Activated T-cell treated with anti-CD3 and anti-CD28 coated beads, Interleukin-2, amount 50 U/mL, for 72 hours (primary cell): ENCODE results near the gene PRDM16. TPM values are rescaled to one million over a fixed set of nuclear protein-coding genes. Genes with fewer than 3 reads are reported as not detected.

Source experiments
- ATAC-seq, 2 donors: fragments of 150-1000 bp; cut with Tn5 transposase; replicated peaks in 1 of 2; 2 replicates each; pipeline ENCODE4 v1.10.0; 2021; ENCODE audit warnings: moderate library complexity in 2 of 2, mild to moderate bottlenecking in 1 of 2
- DNase-seq, 2 donors: peaks; one replicate each; pipeline ENCODE4 v3.0.0; 2021 to 2022; ENCODE audit warnings: mixed read lengths in 1 of 2
- H3K27ac Mint-ChIP-seq: one replicate; pipeline ENCODE4 v1.8.0; 2022; ENCODE audit warnings: mild to moderate bottlenecking, moderate library complexity, mixed read lengths
- H3K27me3 Mint-ChIP-seq: one replicate; pipeline ENCODE4 v1.8.0; 2022; ENCODE audit warnings: low read depth, mixed read lengths
- H3K36me3 Mint-ChIP-seq, 2 donors: one replicate each; pipeline ENCODE4 v1.8.0; 2022; ENCODE audit warnings: mixed read lengths in 2 of 2, mild to moderate bottlenecking in 1 of 2; ENCODE audit not compliant: insufficient read depth in 2 of 2
- H3K4me1 Mint-ChIP-seq: one replicate; pipeline ENCODE4 v1.8.0; 2022; ENCODE audit warnings: low read depth, mixed read lengths
- H3K4me3 Mint-ChIP-seq, 2 donors: one replicate each; pipeline ENCODE4 v1.8.0; 2022; ENCODE audit warnings: mild to moderate bottlenecking in 2 of 2, mixed read lengths in 2 of 2, moderate library complexity in 2 of 2
- H3K9me3 Mint-ChIP-seq, 2 donors: one replicate each; pipeline ENCODE4 v1.8.0; 2022; ENCODE audit warnings: mixed read lengths in 2 of 2
- total RNA-seq, 2 donors: library from RNA; stranded (reverse); gene quantifications; one replicate each; pipeline ENCODE4 v1.2.3, GENCODE V29; 2022

PRDM16 gene
- total RNA-seq, 2 donors from 2014 or later: 0.77 to 1.7 TPM

GRCh38 chr1:3130268-3130667 lies 61.3 kb downstream of the PRDM16 start:
- H3K36me3 Mint-ChIP-seq: no peaks in the 10 kb centered on the region
- H3K9me3 Mint-ChIP-seq: no peaks in the 10 kb centered on the region
- H3K27ac Mint-ChIP-seq: no peak overlapping the region
- no peak overlapping the region for H3K4me3 Mint-ChIP-seq
- ATAC-seq: no peak
- no peaks in the 10 kb centered on the region for H3K4me1 Mint-ChIP-seq
- no peak for DNase-seq
- H3K27me3 Mint-ChIP-seq: no peaks in the 10 kb centered on the region

GRCh38 chr1:3132660-3133059 lies 63.7 kb downstream of the PRDM16 start:
- Mint-ChIP-seq H3K27ac (no peak overlapping the region), H3K9me3 (no peaks in the 10 kb centered on the region), H3K27me3 (no peaks in the 10 kb centered on the region), H3K36me3 (no peaks in the 10 kb centered on the region), H3K4me3 (no peak overlapping the region), H3K4me1 (no peaks in the 10 kb centered on the region)
- ATAC-seq: no peak
- no peak for DNase-seq

- DNase-seq (no peak), ATAC-seq (no peak)
- H3K4me3 Mint-ChIP-seq: no peak overlapping the region
- no peaks in the 10 kb centered on the region for H3K9me3 Mint-ChIP-seq
- no peaks in the 10 kb centered on the region for H3K27me3 Mint-ChIP-seq
- no peak overlapping the region for H3K27ac Mint-ChIP-seq
- H3K36me3 Mint-ChIP-seq: no peaks in the 10 kb centered on the region
- no peaks in the 10 kb centered on the region for H3K4me1 Mint-ChIP-seq
These were observed 64.7 kb downstream of the PRDM16 start for GRCh38 chr1:3133686-3134085.

- H3K36me3 Mint-ChIP-seq: no peaks in the 10 kb centered on the region
These were observed 65.5 kb downstream of the PRDM16 start for GRCh38 chr1:3134381-3135072.

GRCh38 chr1:3135073-3135702 lies 66.2 kb downstream of the PRDM16 start:
- no peaks in the 10 kb centered on the region for H3K36me3 Mint-ChIP-seq
- DNase-seq (no peak), ATAC-seq (no peak)
- no peak overlapping the region for H3K27ac Mint-ChIP-seq
- no peak overlapping the region for H3K4me3 Mint-ChIP-seq
- H3K4me1 Mint-ChIP-seq: no peaks in the 10 kb centered on the region
- H3K9me3 Mint-ChIP-seq: no peaks in the 10 kb centered on the region
- no peaks in the 10 kb centered on the region for H3K27me3 Mint-ChIP-seq

More at GRCh38 chr1:3134381-3135072, 65.5 kb downstream of the PRDM16 start:
- no peak for DNase-seq
- ATAC-seq: no peak
- Mint-ChIP-seq H3K27ac (no peak overlapping the region), H3K4me1 (no peaks in the 10 kb centered on the region), H3K4me3 (no peak overlapping the region), H3K27me3 (no peaks in the 10 kb centered on the region), H3K9me3 (no peaks in the 10 kb centered on the region)

- no peaks in the 10 kb centered on the region for H3K9me3 Mint-ChIP-seq
- H3K4me3 Mint-ChIP-seq: no peak overlapping the region
- no peaks in the 10 kb centered on the region for H3K4me1 Mint-ChIP-seq
- no peaks in the 10 kb centered on the region for H3K36me3 Mint-ChIP-seq
- H3K27me3 Mint-ChIP-seq: no peaks in the 10 kb centered on the region
- H3K27ac Mint-ChIP-seq: no peak overlapping the region
- DNase-seq (no peak), ATAC-seq (no peak)
These were observed 66.9 kb downstream of the PRDM16 start for GRCh38 chr1:3135744-3136455.

- no peak for ATAC-seq
- H3K9me3 Mint-ChIP-seq: no peaks in the 10 kb centered on the region
- H3K27me3 Mint-ChIP-seq: no peaks in the 10 kb centered on the region
- H3K27ac Mint-ChIP-seq: no peak overlapping the region
- H3K4me3 Mint-ChIP-seq: no peak overlapping the region
- no peaks in the 10 kb centered on the region for H3K4me1 Mint-ChIP-seq
- no peaks in the 10 kb centered on the region for H3K36me3 Mint-ChIP-seq
- DNase-seq: no peak
These were observed 67.5 kb downstream of the PRDM16 start for GRCh38 chr1:3136532-3136931.

- Mint-ChIP-seq H3K27me3 (no peaks in the 10 kb centered on the region), H3K27ac (no peak overlapping the region), H3K4me3 (no peak overlapping the region), H3K36me3 (no peaks in the 10 kb centered on the region), H3K4me1 (no peaks in the 10 kb centered on the region), H3K9me3 (no peaks in the 10 kb centered on the region)
- no peak for DNase-seq
- ATAC-seq: no peak
These were observed 68.4 kb downstream of the PRDM16 start for GRCh38 chr1:3137111-3138100.

- Mint-ChIP-seq H3K9me3 (no peaks in the 10 kb centered on the region), H3K4me1 (no peaks in the 10 kb centered on the region), H3K27ac (no peak overlapping the region), H3K36me3 (no peaks in the 10 kb centered on the region), H3K4me3 (no peak overlapping the region), H3K27me3 (no peaks in the 10 kb centered on the region)
- DNase-seq (no peak), ATAC-seq (no peak)
These were observed 69.7 kb downstream of the PRDM16 start for GRCh38 chr1:3138623-3139151.

GRCh38 chr1:3139451-3139852 lies 70.4 kb downstream of the PRDM16 start:
- DNase-seq: no peak
- no peak overlapping the region for H3K27ac Mint-ChIP-seq
- H3K27me3 Mint-ChIP-seq: no peaks in the 10 kb centered on the region
- no peaks in the 10 kb centered on the region for H3K4me1 Mint-ChIP-seq
- H3K9me3 Mint-ChIP-seq: no peaks in the 10 kb centered on the region
- no peak overlapping the region for H3K4me3 Mint-ChIP-seq
- no peak for ATAC-seq
- H3K36me3 Mint-ChIP-seq: no peaks in the 10 kb centered on the region

GRCh38 chr1:3139871-3140361 lies 70.9 kb downstream of the PRDM16 start:
- DNase-seq (no peak), ATAC-seq (no peak)
- H3K27ac Mint-ChIP-seq: no peak overlapping the region
- H3K27me3 Mint-ChIP-seq: no peaks in the 10 kb centered on the region
- H3K36me3 Mint-ChIP-seq: no peaks in the 10 kb centered on the region
- H3K9me3 Mint-ChIP-seq: no peaks in the 10 kb centered on the region
- no peaks in the 10 kb centered on the region for H3K4me1 Mint-ChIP-seq
- H3K4me3 Mint-ChIP-seq: no peak overlapping the region

- H3K27me3 Mint-ChIP-seq: no peaks in the 10 kb centered on the region
These were observed 71.4 kb downstream of the PRDM16 start for GRCh38 chr1:3140437-3140836.

More at GRCh38 chr1:3140437-3140836, 71.4 kb downstream of the PRDM16 start:
- no peaks in the 10 kb centered on the region for H3K36me3 Mint-ChIP-seq
- H3K9me3 Mint-ChIP-seq: no peaks in the 10 kb centered on the region
- DNase-seq (no peak), ATAC-seq (no peak)
- no peak overlapping the region for H3K4me3 Mint-ChIP-seq
- no peak overlapping the region for H3K27ac Mint-ChIP-seq
- H3K4me1 Mint-ChIP-seq: no peaks in the 10 kb centered on the region
